Naive thymus-derived CD8-positive, alpha-beta T cell (primary cell): ENCODE results near the gene TNFRSF6B. TPM values are rescaled to one million over a fixed set of nuclear protein-coding genes. Genes with fewer than 3 reads are reported as not detected.

Experiments
- ATAC-seq, 2 donors: fragments of 150-1000 bp; cut with Tn5 transposase in 1 of 2; sonication (Bioruptor Pico), chemical (Tn5 transposase) in 1 of 2; 1 replicate in 1 of 2; 2 replicates in 1 of 2; pipeline ENCODE4 v1.10.0; 2021; ENCODE audit warnings: mild to moderate bottlenecking in 2 of 2, moderate library complexity in 2 of 2
- POLR2A ChIA-PET: fragments of 350-600 bp; sonication (Branson Sonifier 250); formaldehyde crosslinking; loops from one replicate; lab custom pipeline; 2021; ENCODE audit warnings: antibody characterized with exemption; lab: Charles Lee
- DNase-seq, 10 donors: peaks; one replicate each; pipeline versions ENCODE4 v3.0.0 to v3.0.0-alpha.2; 2020 to 2022
- H3K27ac Mint-ChIP-seq, 10 donors: one replicate each; pipeline ENCODE4 v1.8.0; 2020 to 2022; ENCODE audit warnings: mild to moderate bottlenecking in 10 of 10, mixed read lengths in 10 of 10, moderate library complexity in 4 of 10, inconsistent platforms in 1 of 10
- H3K27me3 Mint-ChIP-seq, 5 donors: one replicate each; pipeline ENCODE4 v1.8.0; 2021 to 2022; ENCODE audit warnings: mixed read lengths in 5 of 5
- H3K36me3 Mint-ChIP-seq, 3 donors: one replicate each; pipeline ENCODE4 v1.8.0; 2020 to 2022; ENCODE audit warnings: mixed read lengths in 3 of 3, mild to moderate bottlenecking in 2 of 3, inconsistent platforms in 1 of 3
- H3K4me1 Mint-ChIP-seq, 4 donors: one replicate each; pipeline ENCODE4 v1.8.0; 2021 to 2022; ENCODE audit warnings: mixed read lengths in 4 of 4
- H3K4me3 Mint-ChIP-seq, 10 donors: one replicate each; pipeline ENCODE4 v1.8.0; 2020 to 2022; ENCODE audit warnings: mild to moderate bottlenecking in 10 of 10, mixed read lengths in 10 of 10, moderate library complexity in 6 of 10, inconsistent platforms in 1 of 10
- H3K9me3 Mint-ChIP-seq, 9 donors: one replicate each; pipeline ENCODE4 v1.8.0; 2020 to 2022; ENCODE audit warnings: mixed read lengths in 9 of 9, mild to moderate bottlenecking in 3 of 9, inconsistent platforms in 1 of 9, moderate library complexity in 1 of 9
- polyA plus RNA-seq, 3 donors: library from polyadenylated mRNA; unstranded; fragments of 300-500 nt; fragmentation: Illumina TruSeq; gene quantifications; one replicate each; pipeline ENCODE4 v1.2.3, GENCODE V29; 2021
- total RNA-seq, 8 experiments: library from RNA in 2 of 8; stranded (reverse) in 2 of 8; gene quantifications; one replicate each; pipeline ENCODE4 v1.2.3 and lab custom pipeline; 2021 to 2026

Gene TNFRSF6B
- total and polyA plus RNA-seq, 5 experiments from 2014 or later, result 0.22 to 1.1 (median 0.90) TPM; not detected in 1

- H3K9me3 Mint-ChIP-seq, result no peaks in the 10 kb centered on the region
- no peak for DNase-seq
- peaks cover 3 to 14% (median 8%) of the 10 kb centered on the region in 4 donors for H3K4me1 Mint-ChIP-seq
- H3K27me3 Mint-ChIP-seq, result no peaks in the 10 kb centered on the region
- peak overlapping the region in 1 of 10 donors; percentile 18 for H3K27ac Mint-ChIP-seq
- H3K4me3 Mint-ChIP-seq, result no peak overlapping the region
- peaks cover 0 to 11% (median 0%) of the 10 kb centered on the region in 3 donors for H3K36me3 Mint-ChIP-seq
- POLR2A ChIA-PET, result interaction anchor here (0.5 to 0.8 kb wide), 3 partner anchors 15 to 47 kb away, joined by 3 to 4 read pairs (median 3); no protein-coding TSS in a partner anchor
- ATAC-seq, result no peak
Observed at GRCh38 chr20:63744158-63744557, 47.7 kb downstream of the TNFRSF6B start.

GRCh38 chr20:63744574-63745423, 48.3 kb downstream of the TNFRSF6B start:
- POLR2A ChIA-PET, result interaction anchor here (0.5 to 2.1 kb wide), 2 partner anchors 8 to 25 kb away, joined by 4 to 14 read pairs; partner anchors contain the start of gene LIME1
- H3K27me3 Mint-ChIP-seq, result no peaks in the 10 kb centered on the region
- peaks cover 0 to 11% (median 0%) of the 10 kb centered on the region in 3 donors for H3K36me3 Mint-ChIP-seq
- H3K4me1 Mint-ChIP-seq, result peaks cover 6 to 20% (median 13%) of the 10 kb centered on the region in 4 donors
- DNase-seq (no peak), ATAC-seq (no peak)
- H3K4me3 Mint-ChIP-seq, result no peak overlapping the region
- peak overlapping the region in 2 of 10 donors; percentile 8 to 27 for H3K27ac Mint-ChIP-seq
- no peaks in the 10 kb centered on the region for H3K9me3 Mint-ChIP-seq

GRCh38 chr20:63745424-63745805, 49.0 kb downstream of the TNFRSF6B start:
- no peaks in the 10 kb centered on the region for H3K27me3 Mint-ChIP-seq
- H3K9me3 Mint-ChIP-seq, result no peaks in the 10 kb centered on the region
- DNase-seq (no peak), ATAC-seq (no peak)
- H3K36me3 Mint-ChIP-seq, result peaks cover 0 to 11% (median 0%) of the 10 kb centered on the region in 3 donors
- peak overlapping the region in 3 of 10 donors; percentile 8 to 65 (median 48) for H3K27ac Mint-ChIP-seq
- H3K4me1 Mint-ChIP-seq, result peaks cover 6 to 26% (median 16%) of the 10 kb centered on the region in 4 donors
- POLR2A ChIA-PET, result interaction anchor here (2.1 kb wide), 1 partner anchor 9 kb away, joined by 14 read pairs; the partner anchor contains the start of gene LIME1
- peak overlapping the region in 1 of 10 donors; percentile 65 for H3K4me3 Mint-ChIP-seq

GRCh38 chr20:63745961-63746731, 49.7 kb downstream of the TNFRSF6B start:
- Mint-ChIP-seq H3K27ac (peak overlapping the region in 4 of 10 donors; percentile 24 to 65 (median 62)), H3K4me3 (peak overlapping the region in 1 of 10 donors; percentile 65), H3K36me3 (peaks cover 0 to 11% (median 0%) of the 10 kb centered on the region in 3 donors), H3K9me3 (no peaks in the 10 kb centered on the region), H3K27me3 (no peaks in the 10 kb centered on the region), H3K4me1 (peaks cover 8 to 33% (median 23%) of the 10 kb centered on the region in 4 donors)
- POLR2A ChIA-PET, result interaction anchor here (0.5 to 2.1 kb wide), 2 partner anchors 10 to 157 kb away, joined by 6 to 14 read pairs; partner anchors contain the start of gene LIME1
- DNase-seq (no peak), ATAC-seq (no peak)

- ATAC-seq, result no peak
- Mint-ChIP-seq H3K4me3 (no peak overlapping the region), H3K9me3 (no peaks in the 10 kb centered on the region), H3K4me1 (peaks cover 9 to 35% (median 27%) of the 10 kb centered on the region in 4 donors), H3K27ac (no peak overlapping the region), H3K36me3 (peaks cover 0 to 10% (median 0%) of the 10 kb centered on the region in 3 donors), H3K27me3 (no peaks in the 10 kb centered on the region)
- DNase-seq, result no peak
- POLR2A ChIA-PET, result interaction anchor here (0.5 to 2.1 kb wide), 3 partner anchors 10 to 156 kb away, joined by 3 to 14 read pairs (median 6); partner anchors contain the start of gene LIME1
Observed at GRCh38 chr20:63746751-63747315, 50.4 kb downstream of the TNFRSF6B start.

GRCh38 chr20:63747622-63748069, 51.2 kb downstream of the TNFRSF6B start:
- peaks cover 11 to 39% (median 31%) of the 10 kb centered on the region in 4 donors for H3K4me1 Mint-ChIP-seq
- peaks cover 0 to 9% (median 0%) of the 10 kb centered on the region in 3 donors for H3K36me3 Mint-ChIP-seq
- DNase-seq, result no peak
- H3K9me3 Mint-ChIP-seq, result no peaks in the 10 kb centered on the region
- no peak for ATAC-seq
- peak overlapping the region in 1 of 10 donors; percentile 11 for H3K27ac Mint-ChIP-seq
- no peak overlapping the region for H3K4me3 Mint-ChIP-seq
- POLR2A ChIA-PET, result interaction anchor here (1.0 kb wide), 1 partner anchor 11 kb away, joined by 3 read pairs; the partner anchor contains the start of gene LIME1
- H3K27me3 Mint-ChIP-seq, result no peaks in the 10 kb centered on the region

Other genes with a start within 250 kb of the TNFRSF6B start
- gene KCNQ2, start 224.0 kb upstream of the TNFRSF6B start, total RNA-seq, result under 1 TPM; 0.30 to 0.49 TPM
- not detected for gene KCNQ2, start 224.0 kb upstream of the TNFRSF6B start, polyA plus RNA-seq
- gene EEF1A2, start 197.6 kb upstream of the TNFRSF6B start, total RNA-seq, result under 1 TPM; 0.16 to 0.18 TPM
- gene EEF1A2, start 197.6 kb upstream of the TNFRSF6B start, polyA plus RNA-seq, result not detected
- 100 to 1,000 TPM; 225 to 229 TPM for gene PPDPF, start 175.9 kb upstream of the TNFRSF6B start, total RNA-seq
- gene PPDPF, start 175.9 kb upstream of the TNFRSF6B start, polyA plus RNA-seq, result 10 to 100 TPM; 47.4 to 93.1 (median 78.1) TPM
- gene PTK6, start 159.3 kb upstream of the TNFRSF6B start, total RNA-seq, result under 1 TPM; 0.16 to 0.29 TPM
- under 1 TPM; 0.09 to 0.44 (median 0.15) TPM for gene PTK6, start 159.3 kb upstream of the TNFRSF6B start, polyA plus RNA-seq
- gene SRMS, start 148.9 kb upstream of the TNFRSF6B start, total RNA-seq, result not detected
- gene SRMS, start 148.9 kb upstream of the TNFRSF6B start, polyA plus RNA-seq, result not detected
- gene FNDC11, start 142.5 kb upstream of the TNFRSF6B start, total RNA-seq, result under 1 TPM; 0.13 to 0.36 TPM
- gene FNDC11, start 142.5 kb upstream of the TNFRSF6B start, polyA plus RNA-seq, result under 1 TPM in 1 of 3 donors, not detected in 2; 0.25 TPM
- gene HELZ2, start 122.4 kb upstream of the TNFRSF6B start, total RNA-seq, result 10 to 100 TPM; 22.7 to 24.4 TPM
- 1 to 10 TPM; 3.1 to 4.6 (median 4.1) TPM for gene HELZ2, start 122.4 kb upstream of the TNFRSF6B start, polyA plus RNA-seq
- 10 to 100 TPM; 26.1 to 26.6 TPM for gene GMEB2, start 69.6 kb upstream of the TNFRSF6B start, total RNA-seq
- gene GMEB2, start 69.6 kb upstream of the TNFRSF6B start, polyA plus RNA-seq, result 10 to 100 TPM in 1 of 3 donors, 1 to 10 TPM in 2; 6.2 to 16.3 (median 6.8) TPM
- 100 to 1,000 TPM in 1 of 2 experiments, 10 to 100 TPM in 1; 94.3 to 102 TPM for gene STMN3, start 43.2 kb upstream of the TNFRSF6B start, total RNA-seq
- 10 to 100 TPM; 21.6 to 35.4 (median 34.0) TPM for gene STMN3, start 43.2 kb upstream of the TNFRSF6B start, polyA plus RNA-seq
- gene RTEL1, start 38.3 kb upstream of the TNFRSF6B start, total RNA-seq, result 10 to 100 TPM; 23.6 to 25.5 TPM
- 1 to 10 TPM; 3.2 to 6.8 (median 4.4) TPM for gene RTEL1, start 38.3 kb upstream of the TNFRSF6B start, polyA plus RNA-seq
- gene ARFRP1, start 11.3 kb downstream of the TNFRSF6B start, total RNA-seq, result 100 to 1,000 TPM; 106 to 108 TPM
- gene ARFRP1, start 11.3 kb downstream of the TNFRSF6B start, polyA plus RNA-seq, result 10 to 100 TPM; 60.1 to 92.1 (median 80.9) TPM
- 10 to 100 TPM; 52.6 to 53.9 TPM for gene ZGPAT, start 11.4 kb downstream of the TNFRSF6B start, total RNA-seq
- 10 to 100 TPM; 42.3 to 73.8 (median 47.1) TPM for gene ZGPAT, start 11.4 kb downstream of the TNFRSF6B start, polyA plus RNA-seq
- gene LIME1, start 40.0 kb downstream of the TNFRSF6B start, total RNA-seq, result 100 to 1,000 TPM in 1 of 2 experiments, 10 to 100 TPM in 1; 95.0 to 104 TPM
- 100 to 1,000 TPM; 255 to 292 (median 282) TPM for gene LIME1, start 40.0 kb downstream of the TNFRSF6B start, polyA plus RNA-seq
- 100 to 1,000 TPM; 124 to 134 TPM for gene SLC2A4RG, start 43.1 kb downstream of the TNFRSF6B start, total RNA-seq
- gene SLC2A4RG, start 43.1 kb downstream of the TNFRSF6B start, polyA plus RNA-seq, result 1 to 10 TPM; 3.8 to 4.8 (median 4.7) TPM
- not detected for gene ZBTB46, start 134.6 kb downstream of the TNFRSF6B start, total RNA-seq
- gene ZBTB46, start 134.6 kb downstream of the TNFRSF6B start, polyA plus RNA-seq, result under 1 TPM; 0.06 to 0.08 (median 0.06) TPM
- not detected for gene ABHD16B, start 164.8 kb downstream of the TNFRSF6B start, total RNA-seq
- under 1 TPM; 0.29 to 0.60 (median 0.57) TPM for gene ABHD16B, start 164.8 kb downstream of the TNFRSF6B start, polyA plus RNA-seq
- 10 to 100 TPM; 39.3 to 42.0 TPM for gene TPD52L2, start 168.6 kb downstream of the TNFRSF6B start, total RNA-seq
- gene TPD52L2, start 168.6 kb downstream of the TNFRSF6B start, polyA plus RNA-seq, result 10 to 100 TPM; 56.4 to 79.0 (median 68.3) TPM
- gene DNAJC5, start 198.5 kb downstream of the TNFRSF6B start, total RNA-seq, result 10 to 100 TPM; 51.8 to 52.9 TPM
- gene DNAJC5, start 198.5 kb downstream of the TNFRSF6B start, polyA plus RNA-seq, result 1 to 10 TPM; 4.7 to 7.1 (median 6.7) TPM